Brain microvascular endothelial cell (primary cell): Measurements from ENCODE around the gene APP.

Source experiments
- DNase-seq: peaks from one replicate; pipeline ENCODE4 v3.0.0-alpha.2; 2020
- H3K27ac ChIP-seq: fragments of 250-450 bp; sonication (Bioruptor Pico); 2 replicates; pipeline ENCODE4 v1.5.1; 2020; ENCODE audit warnings: mild to moderate bottlenecking, moderate library complexity
- H3K27me3 ChIP-seq: fragments of 250-450 bp; sonication (Bioruptor Pico); replicated peaks from 2 replicates; pipeline ENCODE4 v1.5.1; 2020; ENCODE audit warnings: mild to moderate bottlenecking
- H3K36me3 ChIP-seq: fragments of 250-450 bp; sonication (Bioruptor Pico); replicated peaks from 2 replicates; pipeline ENCODE4 v1.5.1; 2020; ENCODE audit warnings: mild to moderate bottlenecking
- H3K4me3 ChIP-seq: 2 replicates; pipeline ENCODE4 v1.5.1; 2011; ENCODE audit warnings: low read depth, mild to moderate bottlenecking, control low read depth, low read length, moderate library complexity
- CTCF ChIP-seq: IDR thresholded peaks from 2 replicates; pipeline ENCODE4 v1.5.1; 2011; ENCODE audit warnings: low read depth, mild to moderate bottlenecking, moderate library complexity, low read length, control low read depth, inconsistent platforms; ENCODE audit errors: missing control alignments
- in situ Hi-C: cut with HindIII; loops from 2 replicates; pipeline ENCODE4 v1.10.0; 2017; ENCODE audit warnings: low sequenced_read_pairs, low pct_ligation_motif_present

The APP gene

GRCh38 chr21:25997788-25998611 lies 172.6 kb downstream of the APP start:
- Histone ChIP-seq H3K4me3 (no peak overlapping the region), H3K27ac (no peak overlapping the region), H3K36me3 (peaks cover 4% of the 10 kb centered on the region), H3K27me3 (no peaks in the 10 kb centered on the region)
- no peak for TF ChIP-seq CTCF
- no peak for DNase-seq
- in situ Hi-C loops: no loop called here

DNA sequence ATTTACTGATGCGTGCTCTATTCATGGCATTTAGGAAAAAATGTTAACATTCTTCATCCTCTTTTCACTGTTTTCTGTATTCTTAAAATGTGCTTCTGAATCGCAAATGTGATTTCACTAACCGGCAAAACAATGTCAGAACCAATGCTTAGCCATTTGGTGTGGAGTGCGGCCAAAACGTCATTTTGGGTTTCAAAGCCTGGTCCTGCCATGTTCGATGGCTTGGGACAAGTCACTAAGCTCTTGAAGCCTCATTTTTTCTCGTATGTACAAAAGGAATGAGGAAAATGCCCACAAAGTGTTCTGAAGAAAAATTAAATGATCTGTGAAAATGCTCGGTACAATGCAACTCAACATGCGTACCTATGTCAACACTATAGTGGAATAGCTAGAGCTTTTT lies 175.3 kb downstream of the APP start:
- Histone ChIP-seq H3K27me3 (no peaks in the 10 kb centered on the region), H3K36me3 (peaks cover 6% of the 10 kb centered on the region), H3K4me3 (no peak overlapping the region), H3K27ac (no peak overlapping the region)
- DNase-seq: no peak
- in situ Hi-C loops: no loop called here
- TF ChIP-seq CTCF: no peak

DNA sequence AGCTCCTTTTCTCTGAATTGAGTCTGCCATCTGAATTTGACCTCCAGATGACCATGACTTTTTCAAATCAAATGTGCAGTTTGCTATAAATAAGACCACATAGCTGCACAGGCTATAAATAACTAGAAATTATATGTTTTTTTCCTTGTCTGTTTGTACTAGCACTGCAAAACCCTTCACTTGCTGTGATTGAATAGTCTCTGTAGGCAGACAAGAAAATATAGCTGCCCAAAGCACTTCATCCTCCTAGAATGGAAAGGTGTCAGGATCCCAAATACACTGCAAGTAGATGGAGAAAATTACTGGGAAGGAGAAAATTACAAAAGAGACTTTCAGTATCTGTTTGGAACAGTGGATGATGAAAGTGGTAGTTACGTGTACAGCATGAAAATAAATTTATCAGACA lies 175.8 kb downstream of the APP start:
- Histone ChIP-seq H3K27me3 (no peaks in the 10 kb centered on the region), H3K36me3 (peaks cover 6% of the 10 kb centered on the region), H3K27ac (no peak overlapping the region), H3K4me3 (no peak overlapping the region)
- DNase-seq: no peak
- in situ Hi-C loops: no loop called here
- no peak for TF ChIP-seq CTCF

GRCh38 chr21:25988738-25989137 lies 181.8 kb downstream of the APP start:
- no peak for TF ChIP-seq CTCF
- Histone ChIP-seq H3K4me3 (no peak overlapping the region), H3K27ac (no peak overlapping the region), H3K36me3 (peaks cover 8% of the 10 kb centered on the region), H3K27me3 (no peaks in the 10 kb centered on the region)
- DNase-seq: no peak
- in situ Hi-C loops: no loop called here

- DNase-seq: no peak
- H3K27ac ChIP-seq: no peak overlapping the region
- peaks cover 7% of the 10 kb centered on the region for H3K36me3 ChIP-seq
- TF ChIP-seq CTCF: no peak
- no peaks in the 10 kb centered on the region for H3K27me3 ChIP-seq
- in situ Hi-C loops: no loop called here
- H3K4me3 ChIP-seq: no peak overlapping the region
Observed at GRCh38 chr21:25987531-25987930, 183.0 kb downstream of the APP start.

DNA sequence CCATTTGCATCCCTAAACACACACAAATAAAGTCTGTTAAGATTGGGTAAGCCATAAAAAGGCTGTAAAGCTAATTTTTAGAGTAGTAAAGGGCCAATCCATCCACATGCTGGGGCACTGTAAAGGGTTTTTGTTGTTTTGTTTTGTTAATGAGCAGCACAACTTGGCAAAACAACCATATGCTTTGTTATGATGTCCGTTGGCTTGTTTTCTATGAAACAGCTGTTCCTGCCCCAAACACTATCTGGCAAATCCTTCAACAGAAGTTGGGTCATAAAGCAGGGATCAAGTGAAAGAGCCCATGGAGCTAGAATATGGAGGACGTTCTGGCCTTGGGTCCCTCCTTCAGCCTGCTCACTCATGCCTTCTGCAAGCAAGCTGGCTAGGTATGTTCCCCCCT lies 183.6 kb downstream of the APP start:
- Histone ChIP-seq H3K27ac (no peak overlapping the region), H3K27me3 (no peaks in the 10 kb centered on the region), H3K36me3 (peaks cover 12% of the 10 kb centered on the region), H3K4me3 (no peak overlapping the region)
- in situ Hi-C loops: no loop called here
- DNase-seq: no peak
- no peak for TF ChIP-seq CTCF
